NB4 (cell line): ENCODE data around the gene FKBP7.
"Not testable (repeated sequence)": the region's sequence is repeated elsewhere in the genome, so short reads cannot be mapped to it uniquely, and the experiment has no call there.

Experiments used
- CTCF ChIP-seq: IDR thresholded peaks from one replicate; pipeline ENCODE4 v1.5.1; 2012; ENCODE audit warnings: low read depth, low read length
- POLR2A ChIP-seq: IDR thresholded peaks from 2 replicates; pipeline ENCODE4 v1.6.1; 2011; ENCODE audit warnings: mild to moderate bottlenecking; ENCODE audit not compliant: insufficient read length; ENCODE audit errors: extremely low read depth

GRCh38 chr2:178423746-178424145 is 54.7 kb downstream of the FKBP7 start:
- TF ChIP-seq CTCF, POLR2A: not testable (repeated sequence)
